Esophagus muscularis mucosa (tissue), 4 donors: Measurements from ENCODE around the gene AUTS2. TPM values are rescaled to one million over a fixed set of nuclear protein-coding genes. Genes with fewer than 3 reads are reported as not detected.

Source experiments
- DNase-seq: peaks from one replicate; pipeline ENCODE4 v3.0.0-alpha.2; 2017; ENCODE audit errors: extremely low spot score
- H3K27ac ChIP-seq, 4 donors: fragments of 200-600 bp; sonication (generic); replicated peaks in 1 of 4; 1 replicate in 3 of 4; 2 replicates in 1 of 4; pipeline ENCODE4 v1.5.1; 2016 to 2019; ENCODE audit warnings: mild to moderate bottlenecking in 1 of 4
- H3K27me3 ChIP-seq, 4 donors: fragments of 200-600 bp; sonication (generic); one replicate each; pipeline versions ENCODE4 v1.5.1 to v1.6.0; 2016 to 2019
- H3K36me3 ChIP-seq, 4 donors: fragments of 200-600 bp; sonication (generic); one replicate each; pipeline ENCODE4 v1.5.1; 2016 to 2019
- H3K4me1 ChIP-seq, 4 donors: fragments of 200-600 bp; sonication (generic); one replicate each; pipeline ENCODE4 v1.5.1; 2016 to 2019
- H3K4me3 ChIP-seq, 4 donors: fragments of 200-600 bp; sonication (generic); 1 replicate in 2 of 4; 2 replicates in 2 of 4; pipeline ENCODE4 v1.5.1; 2016 to 2019; ENCODE audit warnings: mild to moderate bottlenecking in 4 of 4, moderate library complexity in 1 of 4
- H3K9me3 ChIP-seq, 4 donors: fragments of 200-600 bp; sonication (generic); 1 replicate in 3 of 4; 2 replicates in 1 of 4; pipeline ENCODE4 v1.5.1; 2016 to 2019
- CTCF ChIP-seq, 3 experiments: fragments of 200-600 bp in 2 of 3; fragments of 450-650 bp in 1 of 3; sonication (generic) in 2 of 3; IDR thresholded peaks; one replicate each; pipeline ENCODE4 v1.5.1; 2017 to 2019; ENCODE audit warnings: antibody characterized with exemption in 3 of 3, mild to moderate bottlenecking in 2 of 3, moderate library complexity in 1 of 3
- EP300 ChIP-seq: sonication (generic); formaldehyde crosslinking; IDR thresholded peaks from one replicate; pipeline ENCODE4 v1.6.1; 2017; ENCODE audit warnings: antibody characterized with exemption
- POLR2A ChIP-seq: fragments of 450-650 bp; IDR thresholded peaks from one replicate; pipeline ENCODE4 v1.6.1; 2017; ENCODE audit warnings: antibody characterized with exemption, moderate library complexity, mild to moderate bottlenecking, low read depth
- POLR2AphosphoS5 ChIP-seq, 2 donors: sonication (generic); formaldehyde crosslinking; IDR thresholded peaks; one replicate each; pipeline ENCODE4 v1.6.1; 2017; ENCODE audit warnings: antibody characterized with exemption in 2 of 2
- WGBS: methylation state at CpG from one replicate; pipeline ENCODE4 v1.1.5; 2018; 5-methylcytosine and 5-hydroxymethylcytosine counted together
- intact Hi-C: fragments of 100-400 bp; cut with DNase I; formaldehyde crosslinking; loops from one replicate; pipeline ENCODE4 v1.15.1; 2023
- total RNA-seq, 4 donors: library from RNA; depleted of rRNA; stranded (reverse); fragments of >200 nt; gene quantifications; one replicate each; pipeline versions ENCODE4 v1.1.0 to v1.2.1, GENCODE V29; 2016

AUTS2 gene
- total RNA-seq, 4 donors from 2014 or later: 18.5 to 44.9 (median 34.2) TPM

GRCh38 chr7:70620333-70621055, 1022.2 kb downstream of the AUTS2 start:
- H3K36me3 ChIP-seq: no peaks in the 10 kb centered on the region
- no peaks in the 10 kb centered on the region for H3K27me3 ChIP-seq
- no peaks in the 10 kb centered on the region for H3K4me1 ChIP-seq
- DNase-seq: no peak
- no peaks in the 10 kb centered on the region for H3K9me3 ChIP-seq
- TF ChIP-seq CTCF (IDR thresholded peaks at IDR 0.05): no peak
- no peak for TF ChIP-seq POLR2AphosphoS5 (IDR thresholded peaks at IDR 0.05)
- 87% methylated on average over 19 of the region's 19 CpGs for WGBS
- H3K27ac ChIP-seq: no peak overlapping the region
- no peak overlapping the region for H3K4me3 ChIP-seq
- intact Hi-C loops: no loop called here

- Histone ChIP-seq H3K27me3 (no peaks in the 10 kb centered on the region), H3K4me1 (no peaks in the 10 kb centered on the region), H3K36me3 (no peaks in the 10 kb centered on the region), H3K9me3 (no peaks in the 10 kb centered on the region), H3K4me3 (no peak overlapping the region), H3K27ac (no peak overlapping the region)
- TF ChIP-seq EP300 (no peak), POLR2AphosphoS5 (IDR thresholded peaks at IDR 0.05) (no peak), POLR2A (no peak), CTCF (IDR thresholded peaks at IDR 0.05) (no peak)
- 93% methylated on average over 17 of the region's 17 CpGs for WGBS
- intact Hi-C loops: no loop called here
- no peak for DNase-seq
These were observed 1023.8 kb downstream of the AUTS2 start for GRCh38 chr7:70621954-70622600.

GRCh38 chr7:70622936-70623335, 1024.7 kb downstream of the AUTS2 start:
- WGBS: 96% methylated on average over 5 of the region's 5 CpGs
- no peaks in the 10 kb centered on the region for H3K36me3 ChIP-seq
- no peak for DNase-seq

GRCh38 chr7:70624500-70625103, 1026.3 kb downstream of the AUTS2 start:
- Histone ChIP-seq H3K9me3 (no peaks in the 10 kb centered on the region), H3K27ac (no peak overlapping the region), H3K4me1 (no peaks in the 10 kb centered on the region), H3K4me3 (no peak overlapping the region), H3K36me3 (no peaks in the 10 kb centered on the region), H3K27me3 (no peaks in the 10 kb centered on the region)
- no peak for DNase-seq
- no peak for TF ChIP-seq POLR2A
- no peak for TF ChIP-seq CTCF (IDR thresholded peaks at IDR 0.05)
- no peak for TF ChIP-seq POLR2AphosphoS5 (IDR thresholded peaks at IDR 0.05)
- TF ChIP-seq EP300: no peak
- WGBS: 89% methylated on average over 5 of the region's 5 CpGs
- intact Hi-C loops: no loop called here

More at GRCh38 chr7:70622936-70623335, 1024.7 kb downstream of the AUTS2 start:
- no peak for TF ChIP-seq POLR2A
- no peak for TF ChIP-seq CTCF (IDR thresholded peaks at IDR 0.05)
- no peak for TF ChIP-seq EP300
- no peak for TF ChIP-seq POLR2AphosphoS5 (IDR thresholded peaks at IDR 0.05)
- Histone ChIP-seq H3K27ac (no peak overlapping the region), H3K9me3 (no peaks in the 10 kb centered on the region), H3K4me3 (no peak overlapping the region), H3K4me1 (no peaks in the 10 kb centered on the region), H3K27me3 (no peaks in the 10 kb centered on the region)
- intact Hi-C loops: no loop called here
